ENCODE data around the gene TMED3. TPM values are rescaled to one million over a fixed set of nuclear protein-coding genes. Genes with fewer than 3 reads are reported as not detected.

TMED3 gene
- total and polyA plus RNA-seq, 9 of the 15 experiments (the other 6 are each of a cell fraction or from before 2014, with no cell fraction given): 6.1 to 89.6 (median 51.4) TPM

GRCh38 chr15:79341396-79341795, 30.5 kb downstream of the TMED3 start:
- intact Hi-C loops (cut with micrococcal nuclease): loop anchor here (5.0 kb wide), 1 partner anchor 41 kb away; no protein-coding TSS in a partner anchor
- WGBS (ENCODE audit: insufficient coverage, low coverage, missing lambda C conversion rate): 63% methylated on average over 9 of the region's 9 CpGs

More at GRCh38 chr15:79341396-79341795, 30.5 kb downstream of the TMED3 start:
- Histone ChIP-seq H3K4me3 (no peak overlapping the region), H3K4me1 (replicated peaks in 1 of 2; ENCODE audit: control insufficient read depth in 2 of 2, insufficient read depth in 2 of 2, low read length in 2 of 2) (no peaks in the 10 kb centered on the region), H3K9ac (ENCODE audit: insufficient read depth in 1 of 2, low read depth in 2 of 2, low read length in 2 of 2) (no peak overlapping the region), H3K9me1 (ENCODE audit: control insufficient read depth, insufficient read depth, low read length) (no peaks in the 10 kb centered on the region), H3K4me2 (ENCODE audit: insufficient read depth, low read length) (no peak overlapping the region), H3K36me3 (ENCODE audit: control insufficient read depth, insufficient read depth, low read length) (no peaks in the 10 kb centered on the region), H3K9me3 (replicated peaks; ENCODE audit: control insufficient read depth, insufficient read depth, low read depth, low read length) (no peaks in the 10 kb centered on the region), H3K27me3 (ENCODE audit: control insufficient read depth in 2 of 2, insufficient read depth in 2 of 2, low read length in 2 of 2) (no peaks in the 10 kb centered on the region), H3K27ac (ENCODE audit: extremely low read depth, low read depth, low read length) (no peak overlapping the region), H3K79me2 (ENCODE audit: control insufficient read depth, insufficient read depth, low read length) (no peaks in the 10 kb centered on the region), H2AFZ (ENCODE audit: low read depth, low read length) (no peak overlapping the region), H4K20me1 (replicated peaks; ENCODE audit: control insufficient read depth, insufficient read depth, low read length) (no peaks in the 10 kb centered on the region)
- BruUV-seq (replicated peaks): no TSS peak
- in situ Hi-C loops (cut with MboI): no loop called here
- TF ChIP-seq ZNF707 (CRISPR knock-in tag; conservative IDR thresholded peaks at IDR 0.05) (no peak), ZNF699 (CRISPR knock-in tag; IDR thresholded peaks at IDR 0.05; ENCODE audit: insufficient replicate concordance) (no peak), ZNF764 (CRISPR knock-in tag; IDR thresholded peaks at IDR 0.05; ENCODE audit: low read depth) (no peak), XRCC4 (IDR thresholded peaks at IDR 0.05; ENCODE audit: extremely low read depth, insufficient read depth, insufficient read length) (no peak), WHSC1 (IDR thresholded peaks at IDR 0.05; ENCODE audit: low read length) (no peak), CTBP1 (IDR thresholded peaks at IDR 0.05; ENCODE audit: borderline replicate concordance) (no peak), SMC3 (conservative IDR thresholded peaks at IDR 0.05; ENCODE audit: insufficient read depth, low read depth, low read length) (no peak), RFX5 (IDR thresholded peaks at IDR 0.05; ENCODE audit: low read depth, low read length) (no peak), ZNF140 (CRISPR knock-in tag; IDR thresholded peaks at IDR 0.05) (no peak), ZNF398 (CRISPR knock-in tag; IDR thresholded peaks at IDR 0.05) (no peak), ZNF668 (CRISPR knock-in tag; IDR thresholded peaks at IDR 0.05) (no peak), ZNF75A (CRISPR knock-in tag; IDR thresholded peaks at IDR 0.05) (no peak)
- ATAC-seq: no peak
- POLR2A ChIA-PET: no interaction called here
- no peak for FAIRE-seq
- CTCF ChIA-PET (ENCODE audit: low intra/inter-chr PET ratio): no interaction called here
- no peak for DNase-seq (ENCODE audit: extremely low read depth in 1 of 4, low spot score in 3 of 4)
